Endothelial cell of coronary artery (primary cell): ENCODE data around the gene TMEM30A. TPM values are rescaled to one million over a fixed set of nuclear protein-coding genes. Genes with fewer than 3 reads are reported as not detected.

Experiments used
- total RNA-seq: library from RNA; depleted of rRNA; stranded (reverse); fragments of >200 nt; gene quantifications from 2 replicates; pipeline ENCODE4 v1.2.3, GENCODE V29; 2014

The TMEM30A gene
- 254 and 309 TPM in 2 replicates for total RNA-seq

GRCh38 chr6:75284632-75285282 lies at the start of gene TMEM30A:
TMEM30A (minus strand) TSS chr6:75284792; CDS start chr6:75284638, 154 bp downstream.

GRCh38 chr6:75243333-75244062 lies 41.1 kb downstream of the TMEM30A start, which contains the start of gene COX7A2:
COX7A2 (minus strand) TSS chr6:75243801; CDS start chr6:75243734, 67 bp downstream.

GRCh38 chr6:75205776-75206575 lies 78.6 kb downstream of the TMEM30A start, which contains the start of gene COL12A1:
COL12A1 (minus strand) TSS chr6:75206053; CDS start chr6:75202792, 3,261 bp downstream.

Other genes with a start within 250 kb of the TMEM30A start
- 9.0 and 26.4 TPM in 2 replicates for gene COL12A1, start 78.7 kb downstream of the TMEM30A start, total RNA-seq
- 102 and 167 TPM in 2 replicates for gene COX7A2, start 41.0 kb downstream of the TMEM30A start, total RNA-seq
- 13.6 and 19.3 TPM in 2 replicates for gene FILIP1, start 209.0 kb upstream of the TMEM30A start, total RNA-seq